Adipocyte (in vitro differentiated cells): Measurements from ENCODE around the gene SPC24.
"Not testable (repeated sequence)": the region's sequence is repeated elsewhere in the genome, so short reads cannot be mapped to it uniquely, and the experiment has no call there.

Source experiments
- DNase-seq: peaks from one replicate; pipeline ENCODE4 v3.0.0-alpha.2; 2015; ENCODE audit warnings: low read depth
- H3K27me3 ChIP-seq: replicated peaks from 2 replicates; pipeline ENCODE4 v1.7.0; 2013; ENCODE audit warnings: mild to moderate bottlenecking, low read length, moderate library complexity; ENCODE audit not compliant: control insufficient read depth, insufficient read depth
- H3K36me3 ChIP-seq: 2 replicates; pipeline ENCODE4 v1.7.0; 2013; ENCODE audit warnings: low read length, mild to moderate bottlenecking, moderate library complexity; ENCODE audit not compliant: control insufficient read depth, insufficient read depth, severe bottlenecking
- H3K4me1 ChIP-seq: 2 replicates; pipeline ENCODE4 v1.7.0; 2013; ENCODE audit warnings: mild to moderate bottlenecking, low read length, moderate library complexity; ENCODE audit not compliant: control insufficient read depth, insufficient read depth
- H3K4me3 ChIP-seq: 2 replicates; pipeline ENCODE4 v1.7.0; 2013; ENCODE audit warnings: mild to moderate bottlenecking, low read length, moderate library complexity
- H3K9ac ChIP-seq: 2 replicates; pipeline ENCODE4 v1.7.0; 2013; ENCODE audit warnings: mild to moderate bottlenecking, low read length, moderate library complexity
- H3K9me3 ChIP-seq: 2 replicates; pipeline ENCODE4 v1.7.0; 2013; ENCODE audit warnings: mild to moderate bottlenecking, low read length, moderate library complexity; ENCODE audit not compliant: control insufficient read depth

SPC24 gene

GRCh38 chr19:11116507-11116906 is 39.1 kb downstream of the SPC24 start:
- Histone ChIP-seq H3K9me3 (no peaks in the 10 kb centered on the region), H3K9ac (no peak overlapping the region), H3K4me3 (no peak overlapping the region), H3K36me3 (peaks cover 97% of the 10 kb centered on the region), H3K27me3 (no peaks in the 10 kb centered on the region), H3K4me1 (no peaks in the 10 kb centered on the region)
- no peak for DNase-seq

GRCh38 chr19:11115895-11116446 is 39.6 kb downstream of the SPC24 start:
- Histone ChIP-seq H3K4me3 (no peak overlapping the region), H3K9me3 (no peaks in the 10 kb centered on the region), H3K27me3 (no peaks in the 10 kb centered on the region), H3K4me1 (no peaks in the 10 kb centered on the region), H3K9ac (no peak overlapping the region), H3K36me3 (peaks cover 98% of the 10 kb centered on the region)
- DNase-seq, result no peak

GRCh38 chr19:11115042-11115441 is 40.5 kb downstream of the SPC24 start:
- H3K9me3 ChIP-seq, result no peaks in the 10 kb centered on the region
- no peak overlapping the region for H3K4me3 ChIP-seq
- no peaks in the 10 kb centered on the region for H3K27me3 ChIP-seq
- H3K36me3 ChIP-seq, result peaks cover 98% of the 10 kb centered on the region
- DNase-seq, result no peak
- no peak overlapping the region for H3K9ac ChIP-seq
- H3K4me1 ChIP-seq, result no peaks in the 10 kb centered on the region

- no peaks in the 10 kb centered on the region for H3K9me3 ChIP-seq
- H3K36me3 ChIP-seq, result peaks cover 99% of the 10 kb centered on the region
- no peaks in the 10 kb centered on the region for H3K4me1 ChIP-seq
- no peak for DNase-seq
- no peaks in the 10 kb centered on the region for H3K27me3 ChIP-seq
- no peak overlapping the region for H3K9ac ChIP-seq
- no peak overlapping the region for H3K4me3 ChIP-seq
These were observed 42.4 kb downstream of the SPC24 start for GRCh38 chr19:11113140-11113708.

GRCh38 chr19:11111771-11112144 is 43.8 kb downstream of the SPC24 start:
- peaks cover 95% of the 10 kb centered on the region for H3K36me3 ChIP-seq
- DNase-seq, result no peak
- no peak overlapping the region for H3K9ac ChIP-seq
- H3K27me3 ChIP-seq, result no peaks in the 10 kb centered on the region
- no peaks in the 10 kb centered on the region for H3K4me1 ChIP-seq
- H3K9me3 ChIP-seq, result no peaks in the 10 kb centered on the region
- no peak overlapping the region for H3K4me3 ChIP-seq

GRCh38 chr19:11111117-11111770 is 44.3 kb downstream of the SPC24 start:
- H3K36me3 ChIP-seq, result peaks cover 95% of the 10 kb centered on the region

GRCh38 chr19:11108746-11109145 is 46.8 kb downstream of the SPC24 start:
- H3K9ac ChIP-seq, result no peak overlapping the region
- no peaks in the 10 kb centered on the region for H3K27me3 ChIP-seq
- H3K9me3 ChIP-seq, result no peaks in the 10 kb centered on the region
- no peaks in the 10 kb centered on the region for H3K4me1 ChIP-seq
- H3K36me3 ChIP-seq, result peaks cover 95% of the 10 kb centered on the region
- no peak for DNase-seq
- no peak overlapping the region for H3K4me3 ChIP-seq

More at GRCh38 chr19:11111117-11111770, 44.3 kb downstream of the SPC24 start:
- Histone ChIP-seq H3K9me3 (no peaks in the 10 kb centered on the region), H3K9ac (no peak overlapping the region), H3K4me3 (no peak overlapping the region), H3K4me1 (no peaks in the 10 kb centered on the region), H3K27me3 (no peaks in the 10 kb centered on the region)
- DNase-seq, result no peak

- no peaks in the 10 kb centered on the region for H3K9me3 ChIP-seq
- no peak overlapping the region for H3K4me3 ChIP-seq
- H3K36me3 ChIP-seq, result peaks cover 95% of the 10 kb centered on the region
- no peaks in the 10 kb centered on the region for H3K4me1 ChIP-seq
- DNase-seq, result no peak
- no peaks in the 10 kb centered on the region for H3K27me3 ChIP-seq
- no peak overlapping the region for H3K9ac ChIP-seq
These were observed 49.1 kb downstream of the SPC24 start for GRCh38 chr19:11106477-11106876.

- no peaks in the 10 kb centered on the region for H3K27me3 ChIP-seq
- peaks cover 93% of the 10 kb centered on the region for H3K36me3 ChIP-seq
- H3K9ac ChIP-seq, result no peak overlapping the region
- no peak for DNase-seq
- H3K9me3 ChIP-seq, result no peaks in the 10 kb centered on the region
- H3K4me3 ChIP-seq, result no peak overlapping the region
- H3K4me1 ChIP-seq, result no peaks in the 10 kb centered on the region
These were observed 50.5 kb downstream of the SPC24 start for GRCh38 chr19:11105014-11105636.

- not testable (repeated sequence) for H3K4me3 ChIP-seq, H3K4me1 ChIP-seq, H3K27me3 ChIP-seq, H3K9me3 ChIP-seq, DNase-seq, H3K9ac ChIP-seq
- H3K36me3 ChIP-seq, result peaks cover 93% of the 10 kb centered on the region
These were observed 51.9 kb downstream of the SPC24 start for GRCh38 chr19:11103667-11104066.

GRCh38 chr19:11102944-11103343 is 52.6 kb downstream of the SPC24 start:
- Histone ChIP-seq H3K9ac (no peak overlapping the region), H3K27me3 (no peaks in the 10 kb centered on the region), H3K36me3 (peaks cover 92% of the 10 kb centered on the region), H3K4me3 (no peak overlapping the region), H3K4me1 (no peaks in the 10 kb centered on the region), H3K9me3 (no peaks in the 10 kb centered on the region)
- DNase-seq, result no peak
